GM08714 (cell line): ENCODE data around the gene SGSM2.

ENCODE experiments used
- H3K4me3 ChIP-seq: fragments of 200-500 bp; sonication (Bioruptor generic); 2 replicates; pipeline ENCODE4 v1.5.1; 2014; ENCODE audit warnings: mild to moderate bottlenecking, low read length, inconsistent platforms
- ZNF274 ChIP-seq: IDR thresholded peaks from 2 replicates; pipeline ENCODE4 v1.6.1; 2012; ENCODE audit warnings: mild to moderate bottlenecking, low read depth, low read length

The SGSM2 gene

GRCh38 chr17:2347805-2348685 lies 10.7 kb downstream of the SGSM2 start:
- TF ChIP-seq ZNF274: no peak
- no peak overlapping the region for H3K4me3 ChIP-seq

DNA sequence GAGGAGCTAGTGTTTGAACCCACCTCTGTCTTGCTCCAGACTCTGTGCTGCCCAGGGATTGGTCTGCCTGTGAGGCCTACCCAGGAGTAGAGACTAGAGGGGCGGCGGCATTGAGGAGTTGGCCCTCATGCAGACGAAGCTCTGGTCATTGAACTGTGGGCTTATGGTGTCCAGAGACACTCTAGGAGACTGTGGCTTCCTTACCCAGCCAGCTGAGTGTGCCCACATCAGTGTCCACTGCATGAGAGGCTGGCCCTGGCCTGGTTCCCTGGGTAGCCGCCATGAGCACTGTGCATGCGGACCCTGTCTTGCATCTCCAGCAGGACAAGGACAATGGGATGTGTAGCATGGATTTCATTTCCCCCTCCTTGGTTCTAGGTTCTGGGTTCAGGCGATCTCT lies 14.0 kb downstream of the SGSM2 start:
- no peak overlapping the region for H3K4me3 ChIP-seq
- TF ChIP-seq ZNF274: no peak

DNA sequence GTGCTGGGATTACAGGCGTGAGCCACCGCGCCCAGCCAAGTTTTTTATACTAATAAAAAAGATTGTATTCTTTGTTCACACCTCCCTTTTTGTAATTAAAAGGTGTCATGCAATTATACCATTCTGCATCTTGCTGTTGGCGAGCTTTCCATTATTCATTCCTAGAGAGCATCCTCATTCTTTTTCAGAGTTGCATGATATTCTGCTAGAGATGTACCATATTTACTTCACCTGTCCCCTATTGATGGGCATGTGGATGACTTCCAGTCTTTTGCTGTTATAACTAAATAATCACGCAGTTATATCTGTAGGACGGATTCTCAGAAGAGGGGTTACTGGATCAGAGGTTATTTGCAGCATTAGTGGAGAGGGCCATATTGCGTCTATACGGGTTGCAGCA lies 17.0 kb downstream of the SGSM2 start:
- H3K4me3 ChIP-seq: no peak overlapping the region
- no peak for TF ChIP-seq ZNF274

GRCh38 chr17:2357237-2357636 lies 19.9 kb downstream of the SGSM2 start:
- no peak for TF ChIP-seq ZNF274
- H3K4me3 ChIP-seq: no peak overlapping the region

- H3K4me3 ChIP-seq: no peak overlapping the region
- TF ChIP-seq ZNF274: no peak
Observed at GRCh38 chr17:2357931-2358434, 20.7 kb downstream of the SGSM2 start.

DNA sequence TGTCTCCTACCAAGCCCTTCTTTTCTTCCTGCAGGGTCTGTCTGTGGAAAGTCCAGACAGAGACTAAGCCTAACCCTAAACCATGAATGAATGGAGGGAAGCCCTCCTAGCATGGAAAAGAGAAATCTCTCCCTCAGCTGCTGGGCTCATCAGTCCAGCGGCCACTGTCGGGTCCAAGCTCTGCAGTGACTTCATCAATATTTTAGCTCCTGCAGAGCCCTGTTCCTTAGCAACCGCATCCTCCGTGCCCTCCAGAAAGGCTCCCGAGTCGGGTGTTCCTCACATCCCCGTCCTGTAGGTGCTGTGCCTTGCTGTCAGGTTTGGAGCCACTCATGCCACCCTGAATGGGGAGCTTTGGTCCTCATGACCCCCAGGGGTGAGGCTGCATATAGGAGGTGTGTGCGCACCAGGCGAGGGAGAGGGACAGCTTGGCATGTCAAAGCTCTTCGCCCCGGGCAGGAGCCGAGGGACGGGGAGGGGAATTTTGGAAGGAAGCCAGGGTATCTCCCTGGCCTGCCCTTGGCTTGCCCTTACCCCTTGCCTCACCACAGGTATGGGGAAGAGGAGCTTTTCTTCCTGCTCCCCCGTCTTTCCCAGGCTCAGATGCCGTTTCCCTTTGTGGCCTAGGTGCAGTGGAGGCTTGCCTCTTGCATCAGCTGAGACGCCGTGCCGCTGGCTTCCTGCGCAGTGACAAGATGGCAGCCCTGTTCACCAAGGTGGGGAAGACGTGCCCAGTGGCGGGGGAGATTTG lies 23.9 kb downstream of the SGSM2 start:
- no peak for TF ChIP-seq ZNF274
- no peak overlapping the region for H3K4me3 ChIP-seq

DNA sequence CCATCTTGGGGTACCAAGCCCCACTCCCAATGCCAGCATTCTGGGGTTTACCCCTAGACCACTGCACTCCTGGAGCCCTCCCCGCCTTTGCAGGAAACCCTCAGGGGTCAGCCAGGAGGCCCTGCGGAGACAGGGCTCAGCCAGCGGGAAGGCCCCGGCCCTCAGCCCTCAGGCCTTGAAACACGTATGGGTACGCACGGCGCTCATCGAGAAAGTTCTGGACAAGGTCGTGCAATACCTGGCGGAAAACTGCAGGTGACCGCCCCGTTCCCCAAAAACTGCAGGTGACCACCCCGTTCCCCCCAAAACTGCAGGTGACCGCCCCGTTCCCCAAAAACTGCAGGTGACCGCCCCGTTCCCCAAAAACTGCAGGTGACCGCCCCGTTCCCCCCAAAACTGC lies 24.7 kb downstream of the SGSM2 start:
- no peak overlapping the region for H3K4me3 ChIP-seq
- no peak for TF ChIP-seq ZNF274

- no peak overlapping the region for H3K4me3 ChIP-seq
- TF ChIP-seq ZNF274: no peak
Observed at GRCh38 chr17:2362416-2362815, 25.1 kb downstream of the SGSM2 start.

DNA sequence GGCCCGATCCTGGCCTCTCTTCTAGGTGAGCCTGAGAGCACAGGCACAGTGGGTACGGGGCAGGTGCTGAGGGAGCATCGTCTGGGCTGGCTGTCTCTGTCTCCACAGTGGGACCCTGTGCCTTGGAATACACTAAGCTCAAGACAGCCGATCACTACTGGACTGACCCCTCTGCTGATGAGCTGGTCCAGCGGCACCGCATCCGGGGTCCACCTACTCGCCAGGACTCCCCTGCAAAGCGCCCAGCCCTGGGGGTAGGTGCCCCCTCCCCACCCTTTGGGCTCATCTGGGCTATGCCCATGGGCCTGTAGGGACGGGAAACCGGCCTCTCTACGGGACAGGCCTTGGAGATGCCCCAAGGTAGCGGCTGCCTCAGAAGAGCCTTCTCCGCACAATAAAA lies 25.6 kb downstream of the SGSM2 start:
- no peak for TF ChIP-seq ZNF274
- no peak overlapping the region for H3K4me3 ChIP-seq

DNA sequence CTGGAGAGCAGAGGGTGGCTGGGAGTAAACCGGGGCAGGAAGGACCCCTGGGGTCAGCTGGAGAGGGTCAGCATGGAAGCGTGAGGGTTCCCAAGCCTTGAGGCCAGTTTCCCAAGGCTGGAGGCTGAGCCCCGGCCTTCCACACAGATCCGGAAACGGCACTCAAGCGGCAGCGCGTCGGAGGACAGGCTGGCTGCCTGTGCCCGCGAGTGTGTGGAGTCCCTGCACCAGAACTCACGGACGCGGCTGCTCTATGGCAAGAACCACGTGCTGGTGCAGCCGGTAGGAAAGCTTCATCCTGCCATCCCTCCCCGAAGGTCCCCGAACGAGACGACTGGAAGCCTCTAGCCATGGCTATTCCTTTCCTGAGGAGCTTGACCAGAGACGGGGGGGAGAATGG lies 26.0 kb downstream of the SGSM2 start:
- no peak for TF ChIP-seq ZNF274
- H3K4me3 ChIP-seq: no peak overlapping the region

- no peak for TF ChIP-seq ZNF274
- no peak overlapping the region for H3K4me3 ChIP-seq
Observed at GRCh38 chr17:2363851-2364762, 26.8 kb downstream of the SGSM2 start.

DNA sequence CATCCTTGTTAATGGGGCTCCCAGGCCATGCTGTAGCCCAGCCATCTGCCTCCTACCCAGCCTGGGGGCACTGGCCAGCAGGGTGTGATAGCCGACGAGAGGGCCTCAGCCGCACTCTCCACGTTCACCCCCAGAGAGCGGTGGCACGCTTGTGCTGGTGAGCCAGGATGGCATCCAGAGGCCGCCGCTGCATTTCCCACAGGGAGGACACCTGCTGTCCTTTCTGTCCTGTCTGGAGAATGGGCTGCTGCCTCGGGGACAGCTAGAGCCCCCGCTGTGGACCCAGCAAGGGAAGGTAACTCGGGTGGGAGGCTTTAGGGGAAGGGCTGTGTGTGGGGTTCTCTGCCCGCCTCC lies 27.4 kb downstream of the SGSM2 start:
- no peak overlapping the region for H3K4me3 ChIP-seq
- no peak for TF ChIP-seq ZNF274

GRCh38 chr17:2365132-2365531 lies 27.8 kb downstream of the SGSM2 start:
- TF ChIP-seq ZNF274: no peak

GRCh38 chr17:2366747-2367494 lies 29.6 kb downstream of the SGSM2 start:
- no peak for TF ChIP-seq ZNF274
- no peak overlapping the region for H3K4me3 ChIP-seq

More at GRCh38 chr17:2365132-2365531, 27.8 kb downstream of the SGSM2 start:
- H3K4me3 ChIP-seq: no peak overlapping the region
